HCT116 (cell line): ENCODE measurements around the gene LGI2. TPM values are rescaled to one million over a fixed set of nuclear protein-coding genes. Genes with fewer than 3 reads are reported as not detected.

ENCODE experiments used
- ATAC-seq: fragments of 200-7000 bp; cut with Tn5 transposase; 2 replicates; pipeline ENCODE4 v1.9.1; 2020; ENCODE audit warnings: mild to moderate bottlenecking, moderate library complexity
- BruUV-seq: library from RNA; stranded (reverse); fragments of 400-500 nt; replicated peaks from 2 replicates; lab custom pipeline; 2021; lab: Mats Ljungman, UMichigan
- CTCF ChIA-PET: fragments of 300-600 bp; sonication (Branson Sonifier 250); formaldehyde crosslinking; loops from one replicate; lab custom pipeline; 2021; ENCODE audit warnings: antibody characterized with exemption; lab: Charles Lee
- POLR2A ChIA-PET: fragments of 300-600, 350-600 bp; sonication (Branson Sonifier 250); formaldehyde crosslinking; loops from one replicate; lab custom pipeline; 2021; ENCODE audit warnings: antibody characterized with exemption; lab: Charles Lee
- RAD21 ChIA-PET, 2 experiments: fragments of 300-600 bp; sonication (Branson Sonifier 250); formaldehyde crosslinking; loops; one replicate each; lab custom pipeline; 2023; ENCODE audit warnings: low total read pairs in 2 of 2; ENCODE audit not compliant: uncharacterized antibody in 2 of 2, unreplicated experiment in 2 of 2, low non-redundant PET in 1 of 2; lab: Charles Lee
- DNase-seq: peaks from one replicate; pipeline ENCODE4 v3.0.0-alpha.2; 2010; ENCODE audit warnings: low read depth, low spot score
- H2AFZ ChIP-seq: fragments of 200-600 bp; shearing (Covaris generic), sonication (generic); 2 replicates; pipeline ENCODE4 v1.6.1; 2017; ENCODE audit warnings: low read depth, mixed run types, mixed read lengths, antibody characterized with exemption, low read length; ENCODE audit not compliant: poor library complexity, severe bottlenecking
- H3K27ac ChIP-seq: 2 replicates; pipeline ENCODE4 v1.5.1; 2012; ENCODE audit warnings: low read depth, low read length
- H3K27me3 ChIP-seq: fragments of 200-600 bp; sonication (generic); 2 replicates; pipeline ENCODE4 v1.6.1; 2016; ENCODE audit warnings: mixed run types, low read length, mixed read lengths; ENCODE audit not compliant: insufficient read depth
- H3K36me3 ChIP-seq, 2 experiments: fragments of 200-500 bp in 1 of 2; fragments of 200-600 bp in 1 of 2; sonication (Bioruptor generic) in 1 of 2; sonication (generic) in 1 of 2; 2 replicates each; pipeline versions ENCODE4 v1.5.1 to v1.6.1; 2014 to 2016; ENCODE audit warnings: low read length in 2 of 2, inconsistent platforms in 1 of 2, mixed read lengths in 1 of 2, mixed run types in 1 of 2; ENCODE audit not compliant: insufficient read depth in 2 of 2, control insufficient read depth in 1 of 2
- H3K4me1 ChIP-seq, 2 experiments: fragments of 200-600 bp in 1 of 2; sonication (generic) in 1 of 2; 2 replicates each; pipeline versions ENCODE4 v1.5.1 to v1.6.1; 2012 to 2017; ENCODE audit warnings: low read length in 2 of 2, inconsistent platforms in 1 of 2, mild to moderate bottlenecking in 1 of 2, mixed read lengths in 1 of 2, mixed run types in 1 of 2, moderate library complexity in 1 of 2; ENCODE audit not compliant: insufficient read depth in 2 of 2, control insufficient read depth in 1 of 2
- H3K4me2 ChIP-seq: fragments of 200-600 bp; sonication (generic); 2 replicates; pipeline ENCODE4 v1.6.1; 2017; ENCODE audit warnings: mixed run types, low read length, mixed read lengths
- H3K4me3 ChIP-seq, 2 experiments: fragments of 200-600 bp in 1 of 2; sonication (generic) in 1 of 2; replicated peaks in 1 of 2; 2 replicates each; pipeline ENCODE4 v1.5.1; 2011 to 2016; ENCODE audit warnings: low read length in 2 of 2, control low read depth in 1 of 2, low read depth in 1 of 2, mild to moderate bottlenecking in 1 of 2, mixed read lengths in 1 of 2, mixed run types in 1 of 2
- H3K79me2 ChIP-seq: fragments of 200-600 bp; sonication (generic); 2 replicates; pipeline ENCODE4 v1.6.1; 2017; ENCODE audit warnings: mild to moderate bottlenecking, mixed run types, low read length, moderate library complexity, mixed read lengths; ENCODE audit not compliant: insufficient read depth
- H3K9ac ChIP-seq: fragments of 200-600 bp; sonication (generic); 2 replicates; pipeline ENCODE4 v1.6.1; 2016; ENCODE audit warnings: low read length, mixed read lengths
- H3K9me2 ChIP-seq: fragments of 200-600 bp; sonication (generic), shearing (Covaris generic); 2 replicates; pipeline ENCODE4 v1.6.1; 2017; ENCODE audit warnings: mixed run types, mild to moderate bottlenecking, moderate library complexity; ENCODE audit not compliant: insufficient read depth
- H3K9me3 ChIP-seq, 2 experiments: fragments of 200-500 bp in 1 of 2; fragments of 200-600 bp in 1 of 2; sonication (Bioruptor generic) in 1 of 2; sonication (generic) in 1 of 2; 2 replicates each; pipeline ENCODE4 v1.6.1; 2014 to 2017; ENCODE audit warnings: low read length in 2 of 2, mixed read lengths in 2 of 2, inconsistent platforms in 1 of 2, low read depth in 1 of 2, mild to moderate bottlenecking in 1 of 2, mixed run types in 1 of 2, moderate library complexity in 1 of 2; ENCODE audit not compliant: control insufficient read depth in 1 of 2, insufficient read depth in 1 of 2
- H4K20me1 ChIP-seq: fragments of 200-600 bp; sonication (generic), shearing (Covaris generic); 2 replicates; pipeline ENCODE4 v1.6.1; 2017; ENCODE audit warnings: mixed run types, mild to moderate bottlenecking, moderate library complexity; ENCODE audit not compliant: insufficient read depth
- CBX3 ChIP-seq: IDR thresholded peaks from 2 replicates; pipeline ENCODE4 v1.6.1; 2012; ENCODE audit warnings: low read depth
- CEBPB ChIP-seq: IDR thresholded peaks from 2 replicates; pipeline ENCODE4 v1.6.1; 2012; ENCODE audit warnings: low read depth
- CTCF ChIP-seq, 3 experiments: fragments of 200-600 bp in 1 of 3; sonication (generic) in 1 of 3; IDR thresholded peaks in 2 of 3; conservative IDR thresholded peaks in 1 of 3; 2 replicates each; pipeline ENCODE4 v1.5.1; 2012 to 2017; ENCODE audit warnings: low read depth in 2 of 3, low read length in 2 of 3, antibody characterized with exemption in 1 of 3, borderline replicate concordance in 1 of 3, control low read depth in 1 of 3, mild to moderate bottlenecking in 1 of 3, mixed read lengths in 1 of 3, mixed run types in 1 of 3, moderate library complexity in 1 of 3; ENCODE audit not compliant: insufficient read depth in 1 of 3
- EGR1 ChIP-seq: IDR thresholded peaks from 2 replicates; pipeline ENCODE4 v1.6.1; 2012; ENCODE audit warnings: low read depth
- ELF1 ChIP-seq: IDR thresholded peaks from 2 replicates; pipeline ENCODE4 v1.6.1; 2012; ENCODE audit warnings: low read depth, borderline replicate concordance
- EZH2 ChIP-seq: fragments of 200-600 bp; sonication (generic); IDR thresholded peaks from 2 replicates; pipeline ENCODE4 v1.6.1; 2017; ENCODE audit warnings: antibody characterized with exemption, mixed run types
- EZH2phosphoT487 ChIP-seq: fragments of 200-600 bp; IDR thresholded peaks from 2 replicates; pipeline ENCODE4 v1.6.1; 2018; ENCODE audit warnings: antibody characterized with exemption, borderline replicate concordance
- FOSL1 ChIP-seq: IDR thresholded peaks from 2 replicates; pipeline ENCODE4 v1.6.1; 2012; ENCODE audit warnings: low read depth
- JUND ChIP-seq: IDR thresholded peaks from 2 replicates; pipeline ENCODE4 v1.6.1; 2012
- POLR2A ChIP-seq: IDR thresholded peaks from 2 replicates; pipeline ENCODE4 v1.7.0; 2011; ENCODE audit warnings: borderline replicate concordance; ENCODE audit not compliant: insufficient read depth, insufficient read length; ENCODE audit errors: extremely low read depth
- RAD21 ChIP-seq: IDR thresholded peaks from 2 replicates; pipeline ENCODE4 v1.6.1; 2012; ENCODE audit warnings: low read depth, mild to moderate bottlenecking
- SIN3A ChIP-seq: IDR thresholded peaks from 2 replicates; pipeline ENCODE4 v1.6.1; 2012; ENCODE audit warnings: low read depth
- SP1 ChIP-seq: IDR thresholded peaks from 2 replicates; pipeline ENCODE4 v1.6.1; 2012; ENCODE audit warnings: low read depth
- TCF7L2 ChIP-seq: IDR thresholded peaks from 2 replicates; pipeline ENCODE4 v1.7.0; 2011; ENCODE audit warnings: borderline replicate concordance, inconsistent platforms; ENCODE audit not compliant: insufficient read depth, insufficient read length; ENCODE audit errors: extremely low read depth
- YY1 ChIP-seq: IDR thresholded peaks from 2 replicates; pipeline ENCODE4 v1.6.1; 2011; ENCODE audit warnings: low read length, low read depth, moderate library complexity, mild to moderate bottlenecking; ENCODE audit not compliant: insufficient replicate concordance; ENCODE audit errors: extremely low read depth
- ZFX ChIP-seq: fragments of 450-650 bp; IDR thresholded peaks from 2 replicates; pipeline ENCODE4 v1.6.1; 2017
- ZNF274 ChIP-seq: fragments of 200-500 bp; sonication (Bioruptor generic); IDR thresholded peaks from 2 replicates; pipeline ENCODE4 v1.6.1; 2014; ENCODE audit warnings: mild to moderate bottlenecking, low read depth, low read length, inconsistent platforms
- intact Hi-C: fragments of 100-400 bp; cut with micrococcal nuclease; formaldehyde crosslinking; loops from 2 replicates; pipeline ENCODE4 v1.10.0; 2022
- total RNA-seq: library from RNA; stranded (reverse); gene quantifications from one replicate; pipeline ENCODE4 v1.2.1, GENCODE V29; 2021; ENCODE audit not compliant: unreplicated experiment
- TF ChIP-seq, protein P1 (sequence below): IDR thresholded peaks from 2 replicates; pipeline ENCODE4 v1.6.1; 2011; ENCODE audit warnings: mild to moderate bottlenecking, low read length, moderate library complexity; ENCODE audit not compliant: insufficient replicate concordance; ENCODE audit errors: extremely low read depth
- TF ChIP-seq, protein P2 (sequence below): IDR thresholded peaks from 2 replicates; pipeline ENCODE4 v1.6.1; 2012

Gene LGI2
- total RNA-seq, 1 experiment from 2014 or later = not detected

DNA sequence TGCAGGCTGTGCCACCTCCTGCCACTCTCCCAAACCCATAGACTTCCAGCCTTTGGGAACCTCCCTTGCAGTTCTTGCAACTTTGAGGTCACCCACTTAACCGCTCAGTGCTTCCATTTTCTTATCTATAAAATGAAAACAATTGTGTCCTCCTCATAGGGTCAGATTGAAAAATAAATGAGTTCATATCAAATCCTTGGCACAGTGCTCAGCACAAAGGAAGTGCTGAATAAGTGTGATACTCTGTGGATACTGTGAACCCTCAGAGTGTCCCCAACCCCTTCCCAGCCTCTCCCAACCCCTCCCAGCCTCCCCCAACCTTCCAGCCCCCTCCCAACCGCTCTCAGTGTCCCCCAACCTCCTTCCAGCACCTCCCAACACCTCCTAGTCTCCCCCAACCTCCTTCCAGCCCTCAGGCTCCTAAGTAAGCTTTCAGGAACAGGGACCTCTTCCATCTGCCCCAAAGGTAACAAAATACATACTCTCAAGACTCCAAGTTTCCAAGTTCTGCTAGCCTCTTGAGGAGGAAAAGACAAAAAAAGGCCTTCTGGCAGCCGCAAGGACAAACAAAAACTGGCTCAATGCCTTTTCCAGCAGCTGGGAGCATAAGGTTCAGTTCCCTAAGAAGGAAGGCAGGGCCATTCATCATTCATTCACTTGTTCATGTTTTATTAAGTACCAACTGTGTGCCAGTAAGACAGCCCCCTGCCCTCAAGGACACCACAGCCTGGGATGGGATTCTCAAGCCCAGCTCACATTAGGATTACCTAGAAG, 46.1 kb upstream of the LGI2 start:
- TF ChIP-seq SIN3A = no peak
- TF ChIP-seq EZH2 = no peak
- TF ChIP-seq YY1 = no peak
- no peak for TF ChIP-seq SP1
- TF ChIP-seq, protein P1, sequence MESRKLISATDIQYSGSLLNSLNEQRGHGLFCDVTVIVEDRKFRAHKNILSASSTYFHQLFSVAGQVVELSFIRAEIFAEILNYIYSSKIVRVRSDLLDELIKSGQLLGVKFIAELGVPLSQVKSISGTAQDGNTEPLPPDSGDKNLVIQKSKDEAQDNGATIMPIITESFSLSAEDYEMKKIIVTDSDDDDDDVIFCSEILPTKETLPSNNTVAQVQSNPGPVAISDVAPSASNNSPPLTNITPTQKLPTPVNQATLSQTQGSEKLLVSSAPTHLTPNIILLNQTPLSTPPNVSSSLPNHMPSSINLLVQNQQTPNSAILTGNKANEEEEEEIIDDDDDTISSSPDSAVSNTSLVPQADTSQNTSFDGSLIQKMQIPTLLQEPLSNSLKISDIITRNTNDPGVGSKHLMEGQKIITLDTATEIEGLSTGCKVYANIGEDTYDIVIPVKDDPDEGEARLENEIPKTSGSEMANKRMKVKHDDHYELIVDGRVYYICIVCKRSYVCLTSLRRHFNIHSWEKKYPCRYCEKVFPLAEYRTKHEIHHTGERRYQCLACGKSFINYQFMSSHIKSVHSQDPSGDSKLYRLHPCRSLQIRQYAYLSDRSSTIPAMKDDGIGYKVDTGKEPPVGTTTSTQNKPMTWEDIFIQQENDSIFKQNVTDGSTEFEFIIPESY = no peak
- TF ChIP-seq ZNF274 = no peak
- no peak for TF ChIP-seq JUND
- TF ChIP-seq CTCF (IDR thresholded peaks at IDR 0.05 in 2 of 3, conservative IDR thresholded peaks at IDR 0.05 in 1 of 3; ENCODE audit: borderline replicate concordance in 1 of 3, insufficient read depth in 1 of 3, low read depth in 2 of 3, low read length in 2 of 3) = no peak
- TF ChIP-seq RAD21 = no peak
- no peak for TF ChIP-seq FOSL1
- TF ChIP-seq ZFX = no peak
- no peak for TF ChIP-seq TCF7L2
- TF ChIP-seq ELF1 = no peak
- TF ChIP-seq, protein P2, sequence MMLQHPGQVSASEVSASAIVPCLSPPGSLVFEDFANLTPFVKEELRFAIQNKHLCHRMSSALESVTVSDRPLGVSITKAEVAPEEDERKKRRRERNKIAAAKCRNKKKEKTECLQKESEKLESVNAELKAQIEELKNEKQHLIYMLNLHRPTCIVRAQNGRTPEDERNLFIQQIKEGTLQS = no peak
- no peak for TF ChIP-seq EZH2phosphoT487
- TF ChIP-seq CBX3 = no peak
- TF ChIP-seq CEBPB = no peak
- no peak for TF ChIP-seq POLR2A
- TF ChIP-seq EGR1 = no peak
- Histone ChIP-seq H3K79me2 (no peaks in the 10 kb centered on the region), H2AFZ (no peak overlapping the region), H3K36me3 (no peaks in the 10 kb centered on the region), H3K9me3 (no peaks in the 10 kb centered on the region), H4K20me1 (no peaks in the 10 kb centered on the region), H3K4me3 (no peak overlapping the region), H3K9ac (no peak overlapping the region), H3K4me1 (no peaks in the 10 kb centered on the region), H3K27me3 (peaks cover 4% of the 10 kb centered on the region; the same call in 1 of the 2 replicates), H3K9me2 (no peaks in the 10 kb centered on the region), H3K4me2 (no peak overlapping the region), H3K27ac (no peak overlapping the region)
- ChIA-PET POLR2A (no interaction called here), RAD21 (no interaction called here), CTCF (no interaction called here)
- no TSS peak for BruUV-seq
- intact Hi-C loops = no loop called here
- ATAC-seq (no peak), DNase-seq (no peak)
